HEK293 (cell line): ENCODE data around the gene C5orf34.

Experiments used
- FEZF1 ChIP-seq: fragments of 450-650 bp; formaldehyde crosslinking; IDR thresholded peaks from 2 replicates; pipeline ENCODE4 v1.5.1; 2016; ENCODE audit warnings: missing biosample characterization, missing genetic modification characterization
- GLI2 ChIP-seq: fragments of 450-650 bp; formaldehyde crosslinking; IDR thresholded peaks from 2 replicates; pipeline ENCODE4; 2017; ENCODE audit warnings: missing biosample characterization, missing genetic modification characterization, low read depth, borderline replicate concordance
- GLIS2 ChIP-seq: fragments of 450-650 bp; formaldehyde crosslinking; IDR thresholded peaks from 2 replicates; pipeline ENCODE4 v1.5.1; 2016; ENCODE audit warnings: missing biosample characterization, missing genetic modification characterization
- KLF1 ChIP-seq: fragments of 450-650 bp; formaldehyde crosslinking; IDR thresholded peaks from 2 replicates; pipeline ENCODE4 v1.5.1; 2016; ENCODE audit warnings: missing biosample characterization, missing genetic modification characterization
- KLF16 ChIP-seq: fragments of 450-650 bp; formaldehyde crosslinking; IDR thresholded peaks from 2 replicates; pipeline ENCODE4 v1.5.1; 2017; ENCODE audit warnings: missing biosample characterization, missing genetic modification characterization
- SCRT1 ChIP-seq: fragments of 450-650 bp; formaldehyde crosslinking; IDR thresholded peaks from 2 replicates; pipeline ENCODE4 v1.5.1; 2016; ENCODE audit warnings: missing biosample characterization, missing genetic modification characterization, borderline replicate concordance
- TCF7L2 ChIP-seq: IDR thresholded peaks from 2 replicates; pipeline ENCODE4 v1.6.1; 2011; ENCODE audit warnings: low read depth, mild to moderate bottlenecking, inconsistent platforms, low read length, moderate library complexity, borderline replicate concordance
- ZBTB20 ChIP-seq: fragments of 450-650 bp; formaldehyde crosslinking; IDR thresholded peaks from 2 replicates; pipeline ENCODE4 v1.5.1; 2016; ENCODE audit warnings: missing biosample characterization, missing genetic modification characterization
- ZBTB49 ChIP-seq: fragments of 450-650 bp; formaldehyde crosslinking; IDR thresholded peaks from 2 replicates; pipeline ENCODE4 v1.5.1; 2016; ENCODE audit warnings: missing biosample characterization, missing genetic modification characterization, low read depth
- ZNF112 ChIP-seq: fragments of 450-650 bp; formaldehyde crosslinking; IDR thresholded peaks from 2 replicates; pipeline ENCODE4 v1.5.0; 2017; ENCODE audit warnings: missing biosample characterization, missing genetic modification characterization
- ZNF184 ChIP-seq: fragments of 450-650 bp; IDR thresholded peaks from 2 replicates; pipeline ENCODE4 v1.5.1; 2018; ENCODE audit warnings: missing biosample characterization, mild to moderate bottlenecking, missing genetic modification characterization
- ZNF202 ChIP-seq: fragments of 450-650 bp; formaldehyde crosslinking; IDR thresholded peaks from 2 replicates; pipeline ENCODE4 v1.5.1; 2016; ENCODE audit warnings: missing biosample characterization, missing genetic modification characterization, borderline replicate concordance
- ZNF239 ChIP-seq: fragments of 450-650 bp; formaldehyde crosslinking; IDR thresholded peaks from 2 replicates; pipeline ENCODE4 v1.5.1; 2016; ENCODE audit warnings: missing biosample characterization, missing genetic modification characterization
- ZNF26 ChIP-seq: fragments of 450-650 bp; formaldehyde crosslinking; IDR thresholded peaks from 2 replicates; pipeline ENCODE4 v1.5.1; 2016; ENCODE audit warnings: missing biosample characterization, missing genetic modification characterization
- ZNF274 ChIP-seq, 2 experiments: fragments of 200-500 bp in 1 of 2; fragments of 450-650 bp in 1 of 2; sonication (Bioruptor generic) in 1 of 2; formaldehyde crosslinking in 1 of 2; IDR thresholded peaks; 2 replicates each; pipeline versions ENCODE4 v1.5.1 to v1.6.1; 2014 to 2016; ENCODE audit warnings: borderline replicate concordance in 1 of 2, inconsistent platforms in 1 of 2, low read length in 1 of 2, missing biosample characterization in 1 of 2, missing genetic modification characterization in 1 of 2
- ZNF341 ChIP-seq: fragments of 450-650 bp; formaldehyde crosslinking; IDR thresholded peaks from 2 replicates; pipeline ENCODE4; 2016; ENCODE audit warnings: low read depth, missing biosample characterization, missing genetic modification characterization
- ZNF426 ChIP-seq: fragments of 450-650 bp; formaldehyde crosslinking; IDR thresholded peaks from 2 replicates; pipeline ENCODE4 v1.5.1; 2017; ENCODE audit warnings: missing biosample characterization, missing genetic modification characterization, mild to moderate bottlenecking, inconsistent platforms, moderate library complexity
- ZNF433 ChIP-seq: fragments of 450-650 bp; formaldehyde crosslinking; IDR thresholded peaks from 2 replicates; pipeline ENCODE4 v1.5.1; 2016; ENCODE audit warnings: missing biosample characterization, missing genetic modification characterization, low read depth
- ZNF488 ChIP-seq: fragments of 450-650 bp; formaldehyde crosslinking; IDR thresholded peaks from 2 replicates; pipeline ENCODE4 v1.5.1; 2016; ENCODE audit warnings: missing biosample characterization, missing genetic modification characterization
- ZNF530 ChIP-seq: fragments of 450-650 bp; formaldehyde crosslinking; IDR thresholded peaks from 2 replicates; pipeline ENCODE4 v1.5.1; 2016; ENCODE audit warnings: low read depth, missing biosample characterization, missing genetic modification characterization
- ZNF544 ChIP-seq: fragments of 450-650 bp; formaldehyde crosslinking; IDR thresholded peaks from 2 replicates; pipeline ENCODE4 v1.5.0; 2017; ENCODE audit warnings: missing biosample characterization, missing genetic modification characterization
- ZNF596 ChIP-seq: fragments of 450-650 bp; IDR thresholded peaks from 2 replicates; pipeline ENCODE4 v1.5.0; 2018; ENCODE audit warnings: missing biosample characterization, mild to moderate bottlenecking, missing genetic modification characterization, moderate library complexity
- ZNF639 ChIP-seq: fragments of 450-650 bp; formaldehyde crosslinking; IDR thresholded peaks from 2 replicates; pipeline ENCODE4 v1.5.1; 2016; ENCODE audit warnings: missing biosample characterization, missing genetic modification characterization
- ZNF654 ChIP-seq: fragments of 450-650 bp; formaldehyde crosslinking; IDR thresholded peaks from 2 replicates; pipeline ENCODE4 v1.5.1; 2016; ENCODE audit warnings: low read depth, missing biosample characterization, missing genetic modification characterization
- ZNF660 ChIP-seq: fragments of 450-650 bp; IDR thresholded peaks from 2 replicates; pipeline ENCODE4 v1.5.1; 2018; ENCODE audit warnings: missing biosample characterization, mild to moderate bottlenecking, missing genetic modification characterization
- ZNF692 ChIP-seq: fragments of 450-650 bp; formaldehyde crosslinking; IDR thresholded peaks from 2 replicates; pipeline ENCODE4 v1.5.1; 2016; ENCODE audit warnings: missing biosample characterization, missing genetic modification characterization
- ZNF791 ChIP-seq: fragments of 450-650 bp; formaldehyde crosslinking; IDR thresholded peaks from 2 replicates; pipeline ENCODE4 v1.5.1; 2016; ENCODE audit warnings: missing biosample characterization, missing genetic modification characterization
- TF ChIP-seq, protein P1 (sequence below): fragments of 450-650 bp; formaldehyde crosslinking; IDR thresholded peaks from 2 replicates; pipeline ENCODE4 v1.5.1; 2016; ENCODE audit warnings: missing biosample characterization, missing genetic modification characterization
- TF ChIP-seq, protein P2 (sequence below): fragments of 450-650 bp; IDR thresholded peaks from 2 replicates; pipeline ENCODE4 v1.5.1; 2018; ENCODE audit warnings: missing biosample characterization, mild to moderate bottlenecking, missing genetic modification characterization

C5orf34 gene

DNA sequence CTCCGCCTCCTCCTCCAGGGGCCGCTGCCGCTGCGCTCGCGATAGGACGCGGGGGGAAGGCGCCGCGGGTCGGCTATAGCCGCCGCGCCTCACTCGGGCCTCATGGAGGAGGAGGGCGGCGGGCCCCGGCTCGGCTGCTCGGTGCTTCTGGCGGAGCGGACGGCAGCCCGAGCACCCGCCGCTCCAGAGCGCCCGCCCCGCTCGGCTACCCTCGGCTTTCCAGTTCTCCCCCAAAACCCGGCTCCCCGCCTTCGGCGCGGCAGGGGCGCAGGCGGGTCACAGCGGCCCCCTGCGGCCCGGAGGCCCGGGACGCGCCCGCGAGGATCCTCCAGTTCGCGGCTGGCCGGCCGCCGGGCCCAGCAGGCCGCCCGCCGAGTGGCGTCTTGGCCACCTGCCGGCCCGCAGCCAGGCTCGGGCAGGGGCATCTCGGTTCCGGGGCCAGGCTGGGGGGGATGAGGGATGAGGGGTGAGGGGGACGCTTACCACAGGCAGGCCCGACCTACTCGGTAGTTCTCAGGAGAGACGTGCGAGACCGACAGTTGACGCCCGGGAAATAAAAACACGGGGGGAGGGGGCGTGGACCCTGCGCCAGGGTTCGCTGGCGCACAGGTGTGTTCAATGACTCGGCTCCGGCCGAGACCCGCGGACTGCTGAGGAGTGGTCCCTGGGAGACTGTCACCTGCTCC is 42.1 kb upstream of the C5orf34 start, which contains the start of gene PAIP1 (continued):
- TF ChIP-seq ZNF639 (tag by site-specific recombination) (no peak), ZNF341 (tag by site-specific recombination) (no peak), ZNF274 (IDR thresholded peaks at IDR 0.05; ENCODE audit: low read length) (no peak), ZNF274 (tag by site-specific recombination; IDR thresholded peaks at IDR 0.05; ENCODE audit: borderline replicate concordance) (no peak), ZNF184 (peak; percentile 57; the same call in 1 of the 2 replicates), GLIS2 (peak; percentile 40; the same call in 1 of the 2 replicates), ZNF26 (tag by site-specific recombination) (no peak), TCF7L2 (no peak), ZNF488 (no peak), KLF1 (tag by site-specific recombination) (no peak), ZNF433 (no peak), GLI2 (tag by site-specific recombination) (no peak), ZNF239 (no peak), ZNF596 (tag by site-specific recombination) (peak; percentile 18; the same call in 1 of the 2 replicates), ZNF692 (tag by site-specific recombination) (peak; percentile 76; the same call in 1 of the 2 replicates), ZNF202 (no peak), SCRT1 (tag by site-specific recombination) (no peak), ZNF426 (no peak), ZNF530 (tag by site-specific recombination) (no peak), ZNF660 (tag by site-specific recombination) (peak; percentile 90), ZNF791 (tag by site-specific recombination) (no peak), FEZF1 (no peak), ZBTB20 (tag by site-specific recombination) (peak; percentile 87), KLF16 (tag by site-specific recombination) (no peak), ZNF112 (tag by site-specific recombination) (no peak), ZNF544 (no peak), ZBTB49 (tag by site-specific recombination) (no peak), ZNF654 (tag by site-specific recombination) (no peak)
- TF ChIP-seq, protein P1, sequence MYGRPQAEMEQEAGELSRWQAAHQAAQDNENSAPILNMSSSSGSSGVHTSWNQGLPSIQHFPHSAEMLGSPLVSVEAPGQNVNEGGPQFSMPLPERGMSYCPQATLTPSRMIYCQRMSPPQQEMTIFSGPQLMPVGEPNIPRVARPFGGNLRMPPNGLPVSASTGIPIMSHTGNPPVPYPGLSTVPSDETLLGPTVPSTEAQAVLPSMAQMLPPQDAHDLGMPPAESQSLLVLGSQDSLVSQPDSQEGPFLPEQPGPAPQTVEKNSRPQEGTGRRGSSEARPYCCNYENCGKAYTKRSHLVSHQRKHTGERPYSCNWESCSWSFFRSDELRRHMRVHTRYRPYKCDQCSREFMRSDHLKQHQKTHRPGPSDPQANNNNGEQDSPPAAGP (tag by site-specific recombination): no peak
- TF ChIP-seq, protein P2, sequence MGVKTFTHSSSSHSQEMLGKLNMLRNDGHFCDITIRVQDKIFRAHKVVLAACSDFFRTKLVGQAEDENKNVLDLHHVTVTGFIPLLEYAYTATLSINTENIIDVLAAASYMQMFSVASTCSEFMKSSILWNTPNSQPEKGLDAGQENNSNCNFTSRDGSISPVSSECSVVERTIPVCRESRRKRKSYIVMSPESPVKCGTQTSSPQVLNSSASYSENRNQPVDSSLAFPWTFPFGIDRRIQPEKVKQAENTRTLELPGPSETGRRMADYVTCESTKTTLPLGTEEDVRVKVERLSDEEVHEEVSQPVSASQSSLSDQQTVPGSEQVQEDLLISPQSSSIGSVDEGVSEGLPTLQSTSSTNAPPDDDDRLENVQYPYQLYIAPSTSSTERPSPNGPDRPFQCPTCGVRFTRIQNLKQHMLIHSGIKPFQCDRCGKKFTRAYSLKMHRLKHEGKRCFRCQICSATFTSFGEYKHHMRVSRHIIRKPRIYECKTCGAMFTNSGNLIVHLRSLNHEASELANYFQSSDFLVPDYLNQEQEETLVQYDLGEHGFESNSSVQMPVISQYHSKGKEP (tag by site-specific recombination): peak; percentile 56; the same call in 1 of the 2 replicates
